Transverse colon (tissue), 4 donors: ENCODE measurements around the gene CXCL1.

Experiments
- EP300 ChIP-seq: sonication (generic); formaldehyde crosslinking; IDR thresholded peaks from one replicate; pipeline ENCODE4 v1.6.1; 2017; ENCODE audit warnings: antibody characterized with exemption, low read depth
- POLR2A ChIP-seq: fragments of 450-650 bp; IDR thresholded peaks from one replicate; pipeline ENCODE4 v1.6.1; 2016; ENCODE audit warnings: antibody characterized with exemption, mild to moderate bottlenecking, moderate library complexity
- POLR2AphosphoS5 ChIP-seq, 3 donors: sonication (generic); formaldehyde crosslinking; IDR thresholded peaks; one replicate each; pipeline ENCODE4 v1.6.1; 2016; ENCODE audit warnings: antibody characterized with exemption in 3 of 3
- TF ChIP-seq, protein P1 (sequence below), 5 experiments: fragments of 200-600 bp in 3 of 5; fragments of 450-650 bp in 2 of 5; sonication (generic) in 3 of 5; IDR thresholded peaks; 1 replicate in 2 of 5; 2 replicates in 3 of 5; pipeline ENCODE4 v1.5.1; 2016 to 2017; ENCODE audit warnings: antibody characterized with exemption in 5 of 5, inconsistent platforms in 3 of 5, mild to moderate bottlenecking in 2 of 5, moderate library complexity in 1 of 5

DNA sequence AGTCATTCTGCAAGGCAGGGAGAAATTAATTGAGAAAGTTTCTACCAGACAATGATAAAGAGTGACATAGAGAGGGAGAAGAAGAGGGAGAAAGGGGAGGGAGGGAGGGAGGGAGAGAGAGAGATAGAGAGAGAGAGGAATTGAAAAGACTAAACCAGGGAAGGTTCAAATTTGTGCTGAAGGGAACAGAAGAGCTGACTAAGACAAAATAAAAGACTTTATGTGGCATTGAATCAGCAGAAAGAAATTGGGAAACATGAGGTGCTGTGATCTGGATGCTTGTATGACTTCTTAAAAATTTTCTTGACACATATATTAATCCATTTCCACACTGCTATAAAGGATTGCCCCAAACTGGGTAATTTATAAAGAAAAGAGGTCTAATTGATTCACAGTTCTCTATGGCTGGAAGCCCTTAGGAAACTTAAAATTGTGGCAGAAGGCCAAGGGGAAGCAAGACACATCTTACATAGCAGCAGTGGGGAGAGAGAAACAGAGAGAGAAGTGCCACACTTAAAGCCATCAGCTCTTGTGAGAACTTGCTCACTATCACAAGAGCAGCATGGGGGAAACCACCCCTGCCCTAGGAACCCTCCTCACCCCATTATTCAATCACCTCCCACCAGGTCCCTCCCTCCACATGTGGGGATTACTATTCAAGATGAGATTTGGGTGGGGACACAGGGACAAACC lies 46.2 kb upstream of the CXCL1 start:
- TF ChIP-seq POLR2A, result no peak
- TF ChIP-seq, protein P1, sequence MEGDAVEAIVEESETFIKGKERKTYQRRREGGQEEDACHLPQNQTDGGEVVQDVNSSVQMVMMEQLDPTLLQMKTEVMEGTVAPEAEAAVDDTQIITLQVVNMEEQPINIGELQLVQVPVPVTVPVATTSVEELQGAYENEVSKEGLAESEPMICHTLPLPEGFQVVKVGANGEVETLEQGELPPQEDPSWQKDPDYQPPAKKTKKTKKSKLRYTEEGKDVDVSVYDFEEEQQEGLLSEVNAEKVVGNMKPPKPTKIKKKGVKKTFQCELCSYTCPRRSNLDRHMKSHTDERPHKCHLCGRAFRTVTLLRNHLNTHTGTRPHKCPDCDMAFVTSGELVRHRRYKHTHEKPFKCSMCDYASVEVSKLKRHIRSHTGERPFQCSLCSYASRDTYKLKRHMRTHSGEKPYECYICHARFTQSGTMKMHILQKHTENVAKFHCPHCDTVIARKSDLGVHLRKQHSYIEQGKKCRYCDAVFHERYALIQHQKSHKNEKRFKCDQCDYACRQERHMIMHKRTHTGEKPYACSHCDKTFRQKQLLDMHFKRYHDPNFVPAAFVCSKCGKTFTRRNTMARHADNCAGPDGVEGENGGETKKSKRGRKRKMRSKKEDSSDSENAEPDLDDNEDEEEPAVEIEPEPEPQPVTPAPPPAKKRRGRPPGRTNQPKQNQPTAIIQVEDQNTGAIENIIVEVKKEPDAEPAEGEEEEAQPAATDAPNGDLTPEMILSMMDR (IDR thresholded peaks at IDR 0.05), result no peak
- no peak for TF ChIP-seq POLR2AphosphoS5 (IDR thresholded peaks at IDR 0.05)
- no peak for TF ChIP-seq EP300
